ENCODE results near the gene LPP.

The LPP gene

DNA sequence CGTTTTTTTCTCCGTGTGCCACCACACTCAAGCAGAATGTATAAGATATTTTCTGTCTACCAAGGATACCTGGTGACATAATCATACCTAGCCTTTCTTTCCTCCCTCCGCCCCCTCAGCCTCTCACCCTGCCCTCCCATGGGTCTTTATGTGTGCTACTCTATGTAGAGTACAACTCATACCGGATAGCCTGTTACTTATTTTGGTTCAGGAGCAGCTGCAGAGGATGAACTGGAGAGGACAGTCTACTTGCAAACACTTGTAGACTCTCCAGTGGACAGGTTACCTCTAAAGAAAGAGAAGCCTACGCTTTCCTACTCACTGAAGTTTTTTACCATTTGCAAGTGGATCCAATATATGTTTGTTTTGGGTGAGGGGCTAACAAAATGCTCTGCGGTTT lies 671.9 kb downstream of the LPP start:
- DNase-seq (ENCODE audit: low read depth, low spot score), result no peak

DNA sequence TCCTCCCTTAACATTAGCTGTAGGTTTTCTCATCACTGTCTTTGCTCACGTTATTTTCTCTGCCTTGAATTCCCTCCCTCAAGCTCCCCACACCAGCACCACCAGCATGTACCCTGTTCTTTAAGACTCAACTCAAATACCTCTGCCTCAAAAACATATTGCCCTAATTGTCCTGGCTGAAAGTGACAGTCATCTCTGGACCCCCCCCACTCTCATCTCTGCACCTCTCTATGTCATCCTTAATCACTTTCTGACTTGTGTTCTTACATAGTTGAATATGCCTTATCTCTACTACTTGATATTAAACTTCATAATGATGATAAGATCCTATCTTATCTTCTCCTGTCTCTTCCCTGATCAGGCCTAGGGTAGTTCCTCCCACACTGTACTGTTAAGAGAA lies 672.6 kb downstream of the LPP start:
- DNase-seq (ENCODE audit: low read depth, low spot score), result no peak

DNA sequence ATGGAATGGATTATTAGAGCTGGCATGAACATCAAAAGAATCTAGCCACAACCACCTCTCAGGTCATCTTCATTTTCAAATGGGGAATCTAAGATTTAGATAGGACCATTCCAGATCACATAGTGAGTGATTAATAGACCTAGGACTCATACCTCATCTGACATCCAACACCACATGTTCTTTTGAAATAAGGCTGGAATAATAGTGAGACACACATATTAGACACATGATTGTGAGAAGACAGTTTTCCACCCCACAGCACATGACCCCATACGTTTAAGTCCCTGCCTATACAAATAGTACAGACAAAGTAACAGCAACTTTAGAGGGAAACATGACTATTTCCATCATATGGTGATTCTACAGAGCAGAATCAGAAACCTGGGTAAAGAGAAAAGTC lies 673.1 kb downstream of the LPP start:
- DNase-seq (ENCODE audit: low read depth, low spot score), result no peak

DNA sequence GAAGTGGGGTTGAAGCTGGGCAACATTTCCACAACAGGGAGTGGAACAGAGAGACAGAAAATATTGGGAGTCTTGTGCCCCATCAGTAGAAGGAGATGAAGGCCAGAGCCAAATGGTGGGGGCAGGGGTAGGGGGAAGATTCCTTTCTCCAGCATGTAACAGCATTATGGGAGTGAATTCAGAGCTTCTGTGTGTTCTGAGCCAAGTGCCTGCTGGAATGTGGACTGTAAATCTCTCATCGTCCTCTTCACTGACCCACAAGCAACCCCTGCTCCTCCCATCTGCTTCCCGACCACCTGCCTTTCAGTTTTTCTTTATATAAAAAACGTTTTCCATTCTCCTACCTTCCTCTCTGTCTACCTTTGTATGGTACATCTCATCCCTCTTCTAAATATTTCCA lies 673.6 kb downstream of the LPP start:
- no peak for DNase-seq (ENCODE audit: low read depth, low spot score)

DNA sequence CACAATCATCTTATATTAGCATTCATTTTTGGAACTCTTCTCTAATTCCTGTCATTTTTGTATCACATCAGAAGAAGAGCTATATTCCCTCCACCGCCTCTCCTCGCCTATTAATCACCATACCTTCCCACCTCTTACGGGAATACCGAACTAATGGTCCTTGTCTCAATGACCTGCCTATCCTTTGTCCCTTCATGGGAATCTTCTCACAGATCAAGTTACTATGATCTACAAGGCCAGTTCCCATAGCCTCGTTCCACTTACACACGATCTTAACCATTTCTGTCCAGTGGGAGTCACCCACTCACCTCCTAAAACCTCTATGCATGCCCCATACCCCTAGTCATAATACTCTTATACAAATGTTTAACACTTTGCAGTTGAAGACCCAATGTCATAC lies 675.2 kb downstream of the LPP start:
- no peak for DNase-seq (ENCODE audit: low read depth, low spot score)

DNA sequence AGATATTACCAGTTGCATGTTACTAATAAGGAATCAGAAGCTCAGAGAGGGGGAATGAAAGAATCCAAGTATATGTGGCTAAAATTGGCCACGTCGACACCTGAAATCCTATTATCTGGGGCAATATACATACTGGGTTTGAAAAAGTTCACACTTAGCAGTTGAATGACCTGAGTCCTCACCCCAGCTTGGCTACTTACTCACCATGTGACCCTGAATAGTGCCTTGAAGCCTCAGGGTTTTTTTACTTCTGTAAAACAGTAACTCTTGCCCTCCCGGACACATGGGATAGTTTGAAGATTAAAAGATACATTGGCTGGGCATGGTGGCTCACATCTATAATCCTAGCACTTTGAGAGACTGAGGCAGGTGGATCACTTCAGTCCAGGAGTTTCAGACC lies 675.6 kb downstream of the LPP start:
- DNase-seq (ENCODE audit: low read depth, low spot score), result no peak

DNA sequence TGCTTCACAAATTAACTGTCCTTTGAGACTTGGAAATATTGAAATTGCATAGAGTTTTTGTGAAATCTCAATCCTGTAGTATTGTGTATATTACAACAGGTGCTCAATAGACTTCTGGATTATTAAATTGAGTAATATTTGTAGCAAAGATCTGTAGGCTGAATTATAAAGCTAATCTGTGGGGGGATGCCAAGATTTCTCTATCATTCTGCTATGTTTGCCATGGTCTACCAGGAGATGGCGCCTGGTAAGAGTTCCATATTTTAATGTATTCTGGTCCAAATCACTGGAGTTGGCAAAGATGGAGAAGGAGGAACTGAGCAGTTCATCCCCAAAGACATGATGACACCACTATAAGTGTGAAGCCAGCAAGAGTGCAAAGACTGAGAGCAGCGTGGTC lies 676.9 kb downstream of the LPP start:
- DNase-seq (ENCODE audit: low read depth, low spot score), result no peak

DNA sequence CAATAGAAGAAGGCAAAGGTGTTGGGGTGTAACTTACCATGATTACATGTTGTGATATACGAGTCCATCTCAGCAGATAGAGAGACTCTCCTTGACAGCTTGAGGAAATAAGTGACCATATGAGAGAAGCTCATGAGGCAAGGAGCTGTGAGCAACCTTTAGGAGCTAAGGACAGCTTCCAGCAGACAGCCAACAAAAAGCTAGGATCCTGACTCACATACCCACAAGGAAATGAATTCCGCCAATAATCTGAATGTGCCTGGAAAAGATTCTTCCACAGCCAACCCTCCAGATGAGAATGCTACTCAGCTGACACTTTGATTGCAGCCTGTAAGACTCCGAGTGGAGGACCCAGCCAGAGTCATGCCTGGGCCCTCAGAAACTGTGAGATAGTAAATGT lies 678.2 kb downstream of the LPP start:
- DNase-seq (ENCODE audit: low read depth, low spot score), result no peak

DNA sequence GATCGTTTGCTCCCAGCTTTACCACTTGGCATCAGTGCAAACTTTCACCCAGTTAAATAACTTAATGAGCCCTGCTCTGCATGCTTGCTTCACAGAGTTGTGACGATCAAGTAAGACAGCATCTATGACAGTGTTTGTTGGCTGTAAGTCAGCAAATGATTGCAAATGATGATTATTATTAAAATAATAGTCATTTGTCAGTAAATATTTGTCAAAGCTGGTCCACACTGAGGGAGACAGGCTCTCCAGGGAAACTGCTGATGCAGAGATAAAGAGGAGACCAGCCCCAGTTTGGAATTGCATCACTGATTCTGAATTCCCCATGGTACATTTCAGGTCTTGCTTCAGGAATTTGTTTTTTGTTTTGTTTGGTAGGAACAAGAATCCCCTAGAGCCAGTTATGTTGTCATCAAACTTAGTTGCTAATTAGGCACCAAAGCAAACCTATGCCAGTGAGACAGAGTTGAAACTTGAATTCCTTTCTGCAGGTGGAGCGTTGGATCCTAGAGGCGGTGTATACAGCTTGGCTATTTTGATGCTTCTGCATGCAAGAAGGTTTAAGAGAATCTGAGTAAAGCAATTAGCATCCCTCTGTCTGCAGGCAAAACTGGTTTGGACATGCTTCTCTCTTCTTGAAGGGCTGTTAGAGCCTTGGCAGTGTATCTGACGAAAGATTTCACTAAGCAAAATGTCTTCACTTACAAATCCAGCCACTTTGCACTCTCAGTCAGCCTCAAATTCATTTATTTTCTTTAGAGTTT lies 679.2 kb downstream of the LPP start:
- DNase-seq (ENCODE audit: low read depth, low spot score), result no peak

DNA sequence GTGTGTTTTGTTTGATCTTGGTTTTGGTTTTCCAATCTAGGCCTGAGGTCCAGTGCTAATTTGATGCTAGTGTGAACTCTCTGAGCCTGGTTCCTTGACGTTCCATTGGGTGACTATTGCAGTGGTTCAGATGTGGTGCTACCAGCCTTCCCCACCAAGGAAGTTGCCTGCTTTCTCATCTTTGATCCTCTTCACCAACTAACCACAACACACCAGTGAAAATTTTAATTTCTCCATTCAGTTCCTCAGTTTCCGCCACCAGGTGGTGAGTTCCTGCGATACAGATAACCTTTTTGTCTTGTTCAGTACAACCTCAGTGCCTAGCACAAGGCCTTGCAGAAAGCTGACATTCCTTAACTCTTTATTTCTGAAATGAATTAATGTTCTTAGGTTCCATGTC lies 680.4 kb downstream of the LPP start:
- no peak for DNase-seq (ENCODE audit: low read depth, low spot score)

DNA sequence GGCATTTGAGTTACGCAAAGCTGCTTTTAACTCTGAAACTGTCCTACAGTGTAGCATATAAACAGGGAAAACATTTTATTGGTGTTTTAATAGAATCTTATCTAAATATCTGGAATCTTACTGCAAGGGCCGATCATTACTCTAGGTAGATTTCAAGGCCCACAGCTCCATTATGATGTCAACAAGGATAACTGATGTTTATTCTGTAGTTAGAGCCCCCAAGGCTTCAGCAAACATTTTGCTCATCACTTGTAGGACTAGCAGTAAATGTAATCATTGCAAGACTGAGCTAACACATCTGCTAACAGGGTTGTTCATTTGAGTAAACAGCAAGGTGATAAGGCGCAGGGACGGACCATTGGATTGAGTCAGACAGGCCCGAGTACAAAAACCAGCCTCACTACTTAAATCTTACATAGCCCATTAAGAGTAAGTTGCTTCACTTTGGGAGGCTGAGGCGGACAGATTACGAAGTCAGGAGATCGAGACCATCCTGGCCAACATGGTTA lies 685.3 kb downstream of the LPP start:
- DNase-seq (ENCODE audit: low read depth, low spot score), result no peak

DNA sequence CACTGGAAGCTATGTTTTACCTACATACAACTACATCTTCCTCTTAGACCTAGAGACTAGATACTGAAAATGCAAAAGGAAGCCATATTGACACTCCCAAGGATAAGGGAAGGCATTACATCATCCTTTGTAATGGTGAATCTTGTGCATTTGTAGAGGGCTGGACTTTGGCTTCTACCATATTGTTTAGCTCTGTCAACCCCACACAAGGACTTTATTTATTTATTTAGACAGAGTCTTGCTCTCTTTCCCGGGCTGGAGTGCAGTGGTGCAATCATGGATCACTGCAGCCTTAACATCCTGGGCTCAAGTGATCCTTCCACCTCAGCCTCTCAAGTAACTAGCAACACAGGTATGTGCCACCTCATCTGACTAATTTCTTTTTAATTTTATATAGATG lies 686.3 kb downstream of the LPP start:
- no peak for DNase-seq (ENCODE audit: low read depth, low spot score)

DNA sequence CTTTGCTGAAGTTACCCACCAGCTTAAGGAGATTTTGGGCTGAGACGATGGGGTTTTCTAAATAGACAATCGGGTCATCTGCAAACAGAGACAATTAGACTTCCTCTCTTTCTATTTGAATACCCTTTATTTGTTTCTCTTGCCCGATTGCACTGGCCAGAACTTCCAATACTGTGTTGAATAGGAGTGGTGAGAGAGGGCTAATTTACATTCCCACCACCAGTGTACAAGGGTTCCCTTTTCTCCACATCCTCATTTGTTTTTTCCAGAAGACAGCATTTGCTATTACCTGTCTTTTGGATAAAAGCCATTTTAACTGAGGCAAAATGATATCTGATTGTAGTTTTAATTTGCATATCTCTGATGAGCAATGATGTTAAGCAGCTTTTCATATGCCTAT lies 687.9 kb downstream of the LPP start:
- no peak for DNase-seq (ENCODE audit: low read depth, low spot score)

DNA sequence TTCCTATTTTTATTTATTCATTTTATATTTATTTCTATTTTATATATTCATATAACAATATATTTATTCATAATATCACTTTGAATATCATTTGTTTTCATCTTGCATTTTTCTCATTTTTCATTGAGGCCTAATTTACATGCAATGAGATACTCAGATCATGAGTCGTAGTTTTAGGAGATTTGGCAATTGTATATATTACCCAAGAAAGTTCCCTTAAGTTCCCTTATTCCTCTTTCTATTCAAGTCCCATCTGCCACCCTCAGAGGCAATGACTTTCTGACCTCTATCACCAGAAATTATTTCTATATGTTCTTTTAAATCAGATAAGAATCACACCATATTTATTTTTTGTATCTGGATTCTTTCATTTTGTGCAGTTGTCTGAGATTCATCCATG lies 688.7 kb downstream of the LPP start:
- no peak for DNase-seq (ENCODE audit: low read depth, low spot score)

DNA sequence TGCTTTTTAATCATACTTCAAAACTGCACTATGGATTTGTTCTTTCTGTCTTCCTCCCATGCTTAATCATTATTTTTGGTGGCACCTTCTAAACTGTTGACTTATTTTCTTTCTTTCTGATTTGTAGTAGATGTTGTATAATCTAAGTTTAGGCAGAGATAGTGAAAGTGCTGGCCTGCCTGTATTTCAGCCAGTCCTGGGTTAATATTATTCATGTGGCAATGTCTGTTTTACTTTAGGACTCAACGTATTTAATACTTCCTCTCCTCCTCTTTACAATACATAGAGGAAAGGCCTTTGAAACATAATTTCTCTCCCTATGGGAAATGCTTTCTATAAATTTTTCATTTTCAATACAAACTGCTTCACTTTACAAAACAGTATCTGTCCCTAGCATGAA lies 690.1 kb downstream of the LPP start:
- no peak for DNase-seq (ENCODE audit: low read depth, low spot score)

DNA sequence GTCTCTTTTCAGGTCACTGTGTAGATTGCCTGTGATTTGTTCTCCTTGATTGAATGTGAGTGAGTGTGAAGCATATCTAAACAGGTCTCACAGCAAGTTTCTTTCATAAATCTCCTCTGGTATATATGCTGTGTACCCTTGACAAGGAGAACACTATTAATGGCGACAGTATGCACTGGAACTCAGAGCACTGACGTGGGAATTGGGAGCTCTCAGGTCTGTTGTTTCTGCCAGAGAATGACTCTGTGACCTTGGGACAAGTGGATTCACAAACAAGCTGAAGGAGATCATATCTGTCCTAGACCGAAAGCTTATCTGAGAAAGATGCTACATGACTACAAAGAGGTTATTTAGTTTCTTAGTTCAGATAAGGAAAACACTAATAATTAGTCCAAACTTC lies 691.6 kb downstream of the LPP start:
- DNase-seq (ENCODE audit: low read depth, low spot score), result no peak

DNA sequence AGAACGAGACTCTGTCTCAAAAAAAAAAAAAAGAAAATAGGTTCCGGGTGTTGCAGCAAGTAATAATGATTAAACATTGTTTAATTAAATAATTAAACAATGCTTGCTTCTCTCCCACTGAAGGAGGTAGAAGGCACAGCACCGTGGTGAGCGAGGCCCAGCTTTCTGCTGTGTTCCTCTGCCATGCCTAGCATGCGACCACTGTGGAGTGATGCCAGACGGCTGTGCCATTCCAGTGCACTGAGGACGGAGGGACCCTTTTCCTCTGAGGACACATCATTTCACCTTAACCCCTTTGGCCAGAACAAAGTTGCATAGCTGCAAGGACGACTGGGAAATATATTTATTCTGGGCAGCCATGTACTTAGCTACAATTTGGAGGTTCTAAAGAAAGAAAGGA lies 695.0 kb downstream of the LPP start:
- DNase-seq (ENCODE audit: low read depth, low spot score), result no peak

DNA sequence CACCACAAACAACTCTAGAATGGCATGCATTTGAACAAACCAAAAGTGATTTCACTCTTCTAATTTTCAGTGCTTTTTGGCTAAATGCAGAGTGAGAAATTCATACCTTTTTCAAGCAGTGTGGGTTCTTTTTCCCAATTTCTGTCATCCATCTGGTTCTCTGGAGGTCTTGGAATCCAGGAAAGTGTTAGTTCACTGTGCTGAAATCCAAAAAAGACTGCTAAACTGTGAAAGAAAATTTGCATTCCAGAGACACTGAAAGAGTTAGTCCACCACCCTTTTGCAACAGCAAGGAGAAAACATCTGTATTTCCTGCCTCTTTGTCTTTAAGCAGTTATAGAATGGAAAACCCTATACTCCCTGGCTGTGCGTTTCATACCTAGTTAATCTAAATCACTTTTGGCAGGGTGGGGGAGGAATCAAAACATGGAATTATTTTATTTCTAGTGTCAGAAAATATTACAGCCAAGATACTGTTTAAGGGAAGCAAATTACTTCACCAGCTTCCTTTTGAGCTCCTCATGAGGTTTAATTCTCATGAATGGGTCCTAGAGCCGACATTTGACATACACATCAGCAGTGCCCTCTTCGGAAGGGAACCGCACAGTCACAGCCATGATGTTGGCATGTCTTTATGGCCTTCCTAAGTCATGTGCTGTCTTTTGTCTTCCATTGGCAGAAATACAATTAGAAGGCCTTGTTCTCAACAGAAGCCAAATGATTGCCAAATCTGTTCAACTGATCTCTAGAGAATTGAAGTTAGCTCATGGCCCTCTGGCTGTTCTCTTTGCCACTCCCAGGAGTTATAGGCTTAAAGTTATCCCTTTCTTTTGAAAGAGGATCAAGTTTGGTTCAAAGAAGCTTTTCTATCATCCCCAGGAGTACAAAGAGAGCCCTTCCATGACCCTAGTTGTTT lies 700.2 kb downstream of the LPP start:
- DNase-seq (ENCODE audit: low read depth, low spot score), result no peak

DNA sequence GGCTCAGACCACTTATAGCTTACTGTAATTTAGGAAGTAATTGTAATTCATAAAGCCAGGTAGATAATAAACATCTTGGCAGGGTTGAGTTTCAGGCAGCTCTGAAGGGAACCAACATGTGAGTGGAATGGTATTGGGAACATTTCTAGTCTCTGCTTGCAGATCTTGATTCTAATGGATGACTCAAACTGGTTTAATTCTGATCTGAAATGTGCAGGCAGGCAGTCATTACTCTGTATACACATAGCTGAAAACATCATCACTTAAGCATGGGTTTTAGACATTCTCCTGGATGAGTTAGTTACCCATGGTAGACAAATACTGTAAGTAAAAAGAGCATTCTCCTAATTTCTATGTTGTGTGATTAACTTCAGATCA lies 700.8 kb downstream of the LPP start:
- no peak for DNase-seq (ENCODE audit: low read depth, low spot score)

DNA sequence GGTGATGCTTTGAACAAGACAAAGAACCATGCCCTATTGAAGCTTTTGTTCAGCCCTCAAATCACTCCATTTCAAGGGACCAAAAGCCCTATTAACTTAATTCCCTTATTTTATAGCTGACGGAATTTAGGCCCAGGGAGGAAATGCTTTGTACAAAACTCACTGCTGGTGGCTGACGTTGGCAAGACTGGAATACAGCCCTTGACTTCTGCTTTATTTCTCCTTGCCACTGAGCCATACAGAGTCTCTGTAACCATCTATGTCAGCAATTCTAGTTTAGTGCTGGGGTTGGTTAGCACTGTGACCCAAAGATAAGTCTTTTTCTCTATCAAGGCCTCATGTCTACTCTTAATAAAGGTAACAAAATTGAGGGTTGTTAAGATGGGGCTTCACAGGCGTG lies 701.7 kb downstream of the LPP start:
- no peak for DNase-seq (ENCODE audit: low read depth, low spot score)

DNA sequence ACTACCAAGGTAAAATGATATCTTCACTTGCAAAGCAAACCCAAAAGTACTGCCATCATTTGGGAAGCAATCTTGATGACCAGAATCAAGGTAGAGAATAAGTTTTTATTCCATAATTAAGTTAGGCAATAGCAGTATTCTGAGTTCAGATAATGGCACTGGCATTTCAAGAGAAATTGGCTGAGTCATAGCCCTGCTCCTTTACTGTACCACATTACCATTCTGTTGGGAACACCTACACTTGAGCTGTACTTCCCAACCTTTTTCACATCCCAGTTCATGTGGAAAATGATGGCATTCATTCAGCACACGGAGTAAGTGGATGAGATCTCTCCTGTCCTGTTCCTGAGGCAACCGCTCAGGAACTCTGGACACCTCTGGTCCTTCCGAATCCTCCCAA lies 706.2 kb downstream of the LPP start:
- no peak for DNase-seq (ENCODE audit: low read depth, low spot score)

DNA sequence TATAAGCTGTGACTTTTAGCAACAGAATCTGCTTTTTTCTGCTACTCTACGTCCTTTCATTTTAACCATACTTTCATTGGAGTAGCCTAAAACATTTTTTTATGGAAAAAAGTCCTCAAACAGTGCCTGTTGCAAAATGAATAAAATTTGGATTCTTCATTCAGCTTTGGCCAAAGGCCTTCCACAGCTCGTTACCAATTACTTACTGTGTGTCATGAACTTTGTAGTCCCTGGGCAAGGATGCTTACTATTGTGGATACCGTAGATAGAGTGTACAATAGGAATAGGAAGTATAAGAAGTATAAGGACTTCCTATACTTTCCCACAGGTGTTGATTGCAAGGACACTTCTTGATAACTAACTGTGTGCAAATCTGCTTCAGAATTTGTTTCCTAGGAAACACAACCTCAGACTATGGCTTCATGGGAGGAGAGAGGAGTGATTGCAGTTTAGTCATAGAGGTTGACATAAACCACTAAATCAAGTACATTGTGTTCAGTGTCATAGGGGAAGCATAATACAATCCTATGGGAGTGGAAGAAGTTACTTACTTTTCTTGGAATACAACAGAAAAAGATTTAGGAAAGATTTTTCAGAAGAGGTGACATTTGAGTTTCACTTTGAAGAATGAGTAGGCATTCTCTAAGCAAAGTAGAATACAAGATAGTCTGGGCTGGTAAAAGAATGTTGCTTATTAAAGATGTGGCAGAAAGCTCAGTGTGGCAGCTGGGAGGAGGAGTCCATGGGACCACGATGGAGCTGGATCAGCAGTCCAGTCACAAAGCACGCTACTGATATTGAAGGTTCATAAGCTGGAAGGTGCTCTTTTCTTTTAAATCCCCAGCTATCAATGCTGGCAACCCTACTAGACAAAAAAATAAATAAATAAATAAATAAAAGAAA lies 708.1 kb downstream of the LPP start:
- no peak for DNase-seq (ENCODE audit: low read depth, low spot score)
